ENCODE data around the gene PAK6.

The PAK6 gene

DNA sequence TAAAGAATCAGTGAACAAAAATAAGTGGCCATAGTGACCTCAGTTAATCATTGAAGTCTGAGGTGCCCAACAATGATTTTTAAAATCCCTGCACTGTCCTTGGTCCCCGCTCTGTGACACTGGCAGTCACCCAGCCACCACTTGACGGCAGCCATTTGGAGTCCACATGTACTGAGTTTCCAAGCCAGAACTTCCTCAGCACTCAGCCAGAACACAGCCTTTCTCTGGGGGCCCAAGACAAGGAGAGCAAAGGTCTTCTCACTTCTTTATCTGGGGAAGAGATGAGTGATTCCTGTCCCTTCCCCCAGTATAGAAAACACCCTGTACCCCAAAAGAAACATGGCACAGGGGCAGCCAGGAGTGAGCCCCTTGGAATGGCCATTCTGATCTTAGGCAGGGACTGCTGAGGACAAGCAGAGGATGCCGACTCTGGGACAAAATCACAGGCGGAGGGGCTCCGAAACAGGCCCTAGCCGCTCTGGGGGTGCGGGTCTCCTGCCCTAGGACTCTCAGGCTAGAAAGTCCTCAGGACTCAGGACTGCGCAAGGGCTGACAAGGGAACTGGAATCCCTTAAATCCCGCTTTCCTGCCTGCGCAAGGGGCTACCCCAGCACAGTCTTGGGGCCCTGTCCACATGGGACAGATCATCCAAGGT lies 12.8 kb downstream of the PAK6 start:
- no peak overlapping the region for H3K4me3 ChIP-seq (ENCODE audit: low read length)
- no peak for DNase-seq (ENCODE audit: low read depth)
- TF ChIP-seq, protein P1, sequence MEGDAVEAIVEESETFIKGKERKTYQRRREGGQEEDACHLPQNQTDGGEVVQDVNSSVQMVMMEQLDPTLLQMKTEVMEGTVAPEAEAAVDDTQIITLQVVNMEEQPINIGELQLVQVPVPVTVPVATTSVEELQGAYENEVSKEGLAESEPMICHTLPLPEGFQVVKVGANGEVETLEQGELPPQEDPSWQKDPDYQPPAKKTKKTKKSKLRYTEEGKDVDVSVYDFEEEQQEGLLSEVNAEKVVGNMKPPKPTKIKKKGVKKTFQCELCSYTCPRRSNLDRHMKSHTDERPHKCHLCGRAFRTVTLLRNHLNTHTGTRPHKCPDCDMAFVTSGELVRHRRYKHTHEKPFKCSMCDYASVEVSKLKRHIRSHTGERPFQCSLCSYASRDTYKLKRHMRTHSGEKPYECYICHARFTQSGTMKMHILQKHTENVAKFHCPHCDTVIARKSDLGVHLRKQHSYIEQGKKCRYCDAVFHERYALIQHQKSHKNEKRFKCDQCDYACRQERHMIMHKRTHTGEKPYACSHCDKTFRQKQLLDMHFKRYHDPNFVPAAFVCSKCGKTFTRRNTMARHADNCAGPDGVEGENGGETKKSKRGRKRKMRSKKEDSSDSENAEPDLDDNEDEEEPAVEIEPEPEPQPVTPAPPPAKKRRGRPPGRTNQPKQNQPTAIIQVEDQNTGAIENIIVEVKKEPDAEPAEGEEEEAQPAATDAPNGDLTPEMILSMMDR (IDR thresholded peaks at IDR 0.05; ENCODE audit: insufficient read depth, low read depth, low read length, missing control alignments) = no peak

DNA sequence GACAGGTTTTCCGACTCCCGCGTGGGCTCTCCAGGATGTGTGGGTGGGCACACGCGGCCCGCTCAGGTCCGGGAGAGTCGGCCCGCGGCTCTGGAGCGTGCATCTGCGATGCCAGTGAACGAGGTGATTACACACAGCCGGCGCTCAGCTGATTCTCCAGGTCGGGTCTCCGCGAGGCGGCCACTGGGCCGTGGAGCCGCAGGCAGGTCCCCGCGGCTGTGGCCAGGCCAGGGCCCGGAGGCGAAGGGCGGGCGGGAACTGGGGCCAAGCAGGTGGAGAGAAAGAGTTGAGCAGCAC lies 13.2 kb downstream of the PAK6 start:
- peak overlapping the region; percentile 52 for H3K4me3 ChIP-seq (ENCODE audit: low read length)
- TF ChIP-seq, protein P1 (IDR thresholded peaks at IDR 0.05; ENCODE audit: insufficient read depth, low read depth, low read length, missing control alignments) = no peak
- no peak for DNase-seq (ENCODE audit: low read depth)

DNA sequence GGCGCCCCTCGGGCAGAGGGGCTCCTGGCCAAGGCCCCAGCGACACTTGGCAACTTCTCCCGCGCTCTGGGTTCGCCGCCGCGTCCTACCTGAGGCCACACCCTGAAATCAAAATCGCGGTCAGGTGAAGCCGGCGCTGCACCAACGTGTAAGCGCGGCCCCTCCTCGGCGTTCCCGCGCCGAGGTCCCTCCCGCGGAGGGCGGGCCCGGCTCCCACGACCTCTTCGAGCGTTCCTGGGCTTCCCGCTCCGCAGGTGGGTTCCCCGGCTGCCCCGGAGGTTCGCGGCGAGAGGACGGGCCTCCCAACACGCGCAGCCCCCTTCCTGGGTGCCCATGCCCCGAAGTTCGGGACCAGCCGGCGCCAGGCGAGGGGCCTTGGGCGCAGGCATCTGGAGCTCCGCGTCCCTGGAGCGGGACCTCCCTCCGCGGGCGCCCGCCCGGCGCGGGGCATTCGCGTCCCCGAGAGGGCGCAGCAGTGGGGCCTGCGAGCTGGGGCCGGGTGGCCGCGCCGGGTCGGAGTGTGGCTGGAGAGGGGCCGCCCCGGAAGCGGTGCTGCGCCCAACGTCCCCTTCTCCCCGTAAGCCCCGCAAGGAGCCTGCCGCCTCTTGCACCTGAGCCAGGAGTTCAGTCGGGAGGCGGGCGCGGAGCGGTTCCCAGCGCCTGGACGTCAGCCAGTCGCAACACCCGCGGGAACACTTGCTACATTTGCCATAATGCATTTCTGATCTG lies 13.7 kb downstream of the PAK6 start:
- H3K4me3 ChIP-seq (ENCODE audit: low read length) = peak overlapping the region; percentile 52
- DNase-seq (ENCODE audit: low read depth) = peak; percentile 55
- TF ChIP-seq, protein P1 (IDR thresholded peaks at IDR 0.05; ENCODE audit: insufficient read depth, low read depth, low read length, missing control alignments) = no peak

DNA sequence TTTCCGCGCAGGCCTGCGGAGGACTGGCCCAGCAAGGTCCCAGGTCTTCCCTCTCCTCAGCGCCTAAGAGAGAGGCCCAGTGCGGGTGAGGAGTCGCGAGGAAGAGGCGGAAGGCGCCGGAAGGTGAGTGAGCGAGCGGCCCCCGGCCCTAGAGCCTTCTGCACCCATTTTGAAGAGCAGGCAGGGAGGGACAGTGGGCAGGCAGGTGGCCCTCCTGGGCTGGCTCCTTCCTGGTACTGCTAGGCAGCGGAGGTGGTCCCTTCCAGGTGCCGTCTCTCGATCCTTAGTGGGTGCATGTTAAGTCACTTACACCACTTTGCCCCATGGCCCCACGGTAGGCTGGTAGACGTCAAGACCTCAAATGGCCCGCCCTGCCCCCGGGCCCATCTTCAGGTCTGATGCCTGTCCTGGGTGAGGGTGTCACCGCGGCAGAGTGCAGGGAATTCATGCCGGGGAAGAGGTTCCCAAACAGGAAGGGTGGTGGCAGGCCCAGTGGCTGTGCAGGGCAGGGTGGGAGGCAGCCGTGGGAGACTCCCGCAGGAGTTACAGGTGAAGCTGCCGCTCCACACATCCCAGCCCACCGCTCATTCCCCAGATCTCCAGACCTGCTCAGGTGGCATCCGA lies 14.4 kb downstream of the PAK6 start:
- peak overlapping the region; percentile 52 for H3K4me3 ChIP-seq (ENCODE audit: low read length)
- TF ChIP-seq, protein P1 (IDR thresholded peaks at IDR 0.05; ENCODE audit: insufficient read depth, low read depth, low read length, missing control alignments) = no peak
- no peak for DNase-seq (ENCODE audit: low read depth)

DNA sequence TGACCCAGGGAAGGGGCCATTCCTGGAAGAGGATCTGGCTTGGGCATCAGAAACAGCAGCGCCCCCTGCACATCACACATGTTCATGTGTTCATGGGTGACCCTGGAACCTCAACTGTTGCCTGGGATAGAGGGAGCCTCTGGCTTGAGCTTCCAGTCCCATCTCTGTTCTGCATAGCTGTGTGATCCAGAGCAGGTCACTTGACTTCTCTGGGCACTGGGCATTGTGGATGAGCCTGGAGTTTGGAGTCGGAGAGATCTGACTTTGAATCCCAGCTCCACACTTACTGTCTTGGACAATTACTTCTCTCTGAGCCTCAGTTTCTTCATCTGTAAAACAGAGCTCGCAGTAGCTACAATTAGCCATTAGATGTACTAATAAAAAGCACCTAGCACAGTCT lies 15.6 kb downstream of the PAK6 start:
- DNase-seq (ENCODE audit: low read depth) = no peak
- TF ChIP-seq, protein P1 (IDR thresholded peaks at IDR 0.05; ENCODE audit: insufficient read depth, low read depth, low read length, missing control alignments) = no peak
- H3K4me3 ChIP-seq (ENCODE audit: low read length) = no peak overlapping the region

DNA sequence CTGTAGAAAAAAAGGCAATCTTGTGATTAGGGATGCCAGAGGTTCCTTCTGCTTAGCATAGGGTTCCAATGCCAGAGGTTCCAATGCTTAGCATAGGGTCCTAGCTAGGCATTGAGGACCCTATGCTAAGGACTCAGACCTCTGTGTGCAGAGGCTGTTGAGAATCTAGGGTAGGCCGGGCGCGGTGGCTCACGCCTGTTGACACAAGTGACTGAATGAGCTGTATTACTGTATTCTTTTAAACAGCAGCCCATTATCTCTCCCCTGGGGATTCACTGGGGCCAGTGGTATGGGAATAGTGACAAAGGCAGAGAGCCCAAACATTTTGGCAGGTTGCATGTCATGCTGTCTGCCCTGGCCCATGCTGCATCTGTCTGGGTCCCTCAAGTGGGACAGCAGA lies 16.2 kb downstream of the PAK6 start:
- no peak for DNase-seq (ENCODE audit: low read depth)
- no peak overlapping the region for H3K4me3 ChIP-seq (ENCODE audit: low read length)
- TF ChIP-seq, protein P1 (IDR thresholded peaks at IDR 0.05; ENCODE audit: insufficient read depth, low read depth, low read length, missing control alignments) = no peak

Data from epithelial cell of esophagus (primary cell).